ENCODE data around the gene CHADL.

Gene CHADL

GRCh38 chr22:41223535-41223934 lies 17.2 kb downstream of the CHADL start:
- Histone ChIP-seq H3K27me3 (replicated peaks; ENCODE audit: control insufficient read depth, insufficient read depth, low read length) (no peaks in the 10 kb centered on the region), H3K9me3 (ENCODE audit: control insufficient read depth, low read length) (no peaks in the 10 kb centered on the region), H3K9ac (ENCODE audit: low read length) (no peak overlapping the region), H3K4me3 (ENCODE audit: low read length) (no peak overlapping the region), H3K36me3 (ENCODE audit: control insufficient read depth, insufficient read depth, low read length, severe bottlenecking) (peaks cover 65% of the 10 kb centered on the region), H3K4me1 (ENCODE audit: control insufficient read depth, insufficient read depth, low read length) (peaks cover 4% of the 10 kb centered on the region)
- DNase-seq (ENCODE audit: low read depth) = no peak

DNA sequence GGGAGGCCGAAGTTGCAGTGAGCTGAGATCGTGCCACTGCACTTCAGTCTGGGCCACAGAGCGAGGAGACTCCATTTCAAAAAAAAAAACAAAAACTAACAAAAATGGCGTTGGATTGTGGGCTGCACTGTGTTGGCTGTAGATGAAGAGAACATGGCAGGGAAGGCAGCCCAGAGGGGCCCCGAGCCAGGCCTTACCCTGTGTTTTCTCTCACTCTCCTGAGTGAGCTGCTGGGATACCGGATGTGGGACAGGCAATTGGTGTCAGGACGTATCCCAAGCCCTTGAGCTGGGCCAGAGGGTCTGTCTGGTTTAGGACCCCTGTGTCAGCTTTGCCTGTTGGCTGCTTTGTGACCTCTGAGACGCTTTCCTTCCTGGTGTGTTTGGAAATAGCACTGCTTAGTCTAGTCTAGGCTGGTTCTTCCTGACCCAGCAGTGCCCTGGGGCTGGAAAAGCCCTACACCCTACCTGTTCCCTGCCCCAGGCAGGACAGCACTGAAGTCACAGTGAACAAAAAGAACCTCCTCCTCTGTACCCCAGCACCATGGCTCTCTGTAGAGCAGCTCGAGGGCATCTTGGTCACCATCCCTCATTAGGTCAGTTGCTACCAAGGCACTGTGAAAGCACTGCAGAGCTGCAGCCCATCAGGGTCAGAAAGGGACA lies 17.8 kb downstream of the CHADL start:
- Histone ChIP-seq H3K9me3 (ENCODE audit: control insufficient read depth, low read length) (no peaks in the 10 kb centered on the region), H3K4me3 (ENCODE audit: low read length) (no peak overlapping the region), H3K36me3 (ENCODE audit: control insufficient read depth, insufficient read depth, low read length, severe bottlenecking) (peaks cover 62% of the 10 kb centered on the region), H3K9ac (ENCODE audit: low read length) (no peak overlapping the region), H3K27me3 (replicated peaks; ENCODE audit: control insufficient read depth, insufficient read depth, low read length) (no peaks in the 10 kb centered on the region), H3K4me1 (ENCODE audit: control insufficient read depth, insufficient read depth, low read length) (peaks cover 5% of the 10 kb centered on the region)
- DNase-seq (ENCODE audit: low read depth) = no peak

- peaks cover 38% of the 10 kb centered on the region for H3K36me3 ChIP-seq (ENCODE audit: control insufficient read depth, insufficient read depth, low read length, severe bottlenecking)
- H3K4me3 ChIP-seq (ENCODE audit: low read length) = peak overlapping the region; percentile 68
- H3K27me3 ChIP-seq (replicated peaks; ENCODE audit: control insufficient read depth, insufficient read depth, low read length) = no peaks in the 10 kb centered on the region
- H3K9me3 ChIP-seq (ENCODE audit: control insufficient read depth, low read length) = no peaks in the 10 kb centered on the region
- peak overlapping the region; percentile 76 for H3K9ac ChIP-seq (ENCODE audit: low read length)
- DNase-seq (ENCODE audit: low read depth) = peak; percentile 91
- peaks cover 22% of the 10 kb centered on the region for H3K4me1 ChIP-seq (ENCODE audit: control insufficient read depth, insufficient read depth, low read length)
Measured at GRCh38 chr22:41217553-41218157, 23.1 kb downstream of the CHADL start.

DNA sequence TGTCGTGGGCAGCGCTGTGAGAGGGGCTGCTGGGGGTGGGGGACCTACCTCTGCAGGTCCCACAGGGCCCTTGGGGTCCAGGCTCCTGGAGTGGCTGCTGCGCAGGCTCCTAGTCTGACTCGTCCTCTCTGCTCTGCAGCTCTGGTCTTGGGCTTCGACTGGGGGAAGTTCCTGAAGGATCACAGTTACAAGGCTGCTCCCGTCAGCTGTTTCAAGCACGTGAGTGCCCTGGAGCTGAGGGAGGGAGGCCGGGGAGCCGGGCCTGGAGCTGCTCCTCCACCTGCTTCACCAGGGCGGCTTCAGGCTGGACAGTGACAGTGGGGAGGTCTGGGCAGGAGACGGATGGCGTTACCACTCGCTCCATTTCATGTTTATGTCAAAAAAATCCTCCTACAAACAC lies 23.7 kb downstream of the CHADL start:
- H3K9me3 ChIP-seq (ENCODE audit: control insufficient read depth, low read length) = no peaks in the 10 kb centered on the region
- H3K36me3 ChIP-seq (ENCODE audit: control insufficient read depth, insufficient read depth, low read length, severe bottlenecking) = peaks cover 35% of the 10 kb centered on the region
- H3K4me1 ChIP-seq (ENCODE audit: control insufficient read depth, insufficient read depth, low read length) = peaks cover 22% of the 10 kb centered on the region
- H3K9ac ChIP-seq (ENCODE audit: low read length) = peak overlapping the region; percentile 76
- H3K27me3 ChIP-seq (replicated peaks; ENCODE audit: control insufficient read depth, insufficient read depth, low read length) = no peaks in the 10 kb centered on the region
- no peak for DNase-seq (ENCODE audit: low read depth)
- peak overlapping the region; percentile 68 for H3K4me3 ChIP-seq (ENCODE audit: low read length)

DNA sequence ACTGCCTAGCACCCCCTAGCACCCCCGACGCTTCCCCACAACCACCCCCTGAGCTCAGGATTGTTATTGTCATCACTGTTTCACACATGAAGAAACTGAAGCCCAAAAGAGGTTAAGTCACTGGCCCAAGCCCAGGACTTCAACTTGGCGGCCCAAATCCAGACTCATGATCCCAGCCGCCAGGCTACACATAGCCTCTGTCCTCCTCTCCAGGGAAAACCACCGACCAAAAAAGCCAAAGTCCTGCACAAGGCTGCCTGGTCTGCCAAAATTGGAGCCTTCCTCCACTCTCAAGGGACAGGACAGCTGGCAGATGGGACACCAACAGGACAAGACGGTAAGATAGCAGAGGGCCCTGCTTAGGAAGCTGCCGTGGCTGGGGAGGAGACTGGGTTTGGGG lies 24.8 kb downstream of the CHADL start:
- Histone ChIP-seq H3K4me3 (ENCODE audit: low read length) (peak overlapping the region; percentile 68), H3K27me3 (replicated peaks; ENCODE audit: control insufficient read depth, insufficient read depth, low read length) (no peaks in the 10 kb centered on the region), H3K9ac (ENCODE audit: low read length) (peak overlapping the region; percentile 2), H3K4me1 (ENCODE audit: control insufficient read depth, insufficient read depth, low read length) (peaks cover 22% of the 10 kb centered on the region), H3K9me3 (ENCODE audit: control insufficient read depth, low read length) (no peaks in the 10 kb centered on the region), H3K36me3 (ENCODE audit: control insufficient read depth, insufficient read depth, low read length, severe bottlenecking) (peaks cover 32% of the 10 kb centered on the region)
- no peak for DNase-seq (ENCODE audit: low read depth)

GRCh38 chr22:41215409-41215808 lies 25.3 kb downstream of the CHADL start:
- peaks cover 34% of the 10 kb centered on the region for H3K36me3 ChIP-seq (ENCODE audit: control insufficient read depth, insufficient read depth, low read length, severe bottlenecking)

GRCh38 chr22:41206719-41207118 lies 34.0 kb downstream of the CHADL start:
- Histone ChIP-seq H3K36me3 (ENCODE audit: control insufficient read depth, insufficient read depth, low read length, severe bottlenecking) (peaks cover 29% of the 10 kb centered on the region), H3K4me3 (ENCODE audit: low read length) (no peak overlapping the region), H3K27me3 (replicated peaks; ENCODE audit: control insufficient read depth, insufficient read depth, low read length) (peaks cover 8% of the 10 kb centered on the region), H3K9ac (ENCODE audit: low read length) (no peak overlapping the region), H3K4me1 (ENCODE audit: control insufficient read depth, insufficient read depth, low read length) (peaks cover 7% of the 10 kb centered on the region), H3K9me3 (ENCODE audit: control insufficient read depth, low read length) (no peaks in the 10 kb centered on the region)
- no peak for DNase-seq (ENCODE audit: low read depth)

More at GRCh38 chr22:41215409-41215808, 25.3 kb downstream of the CHADL start:
- H3K4me3 ChIP-seq (ENCODE audit: low read length) = peak overlapping the region; percentile 68
- no peaks in the 10 kb centered on the region for H3K9me3 ChIP-seq (ENCODE audit: control insufficient read depth, low read length)
- no peak for DNase-seq (ENCODE audit: low read depth)
- H3K9ac ChIP-seq (ENCODE audit: low read length) = no peak overlapping the region
- H3K27me3 ChIP-seq (replicated peaks; ENCODE audit: control insufficient read depth, insufficient read depth, low read length) = no peaks in the 10 kb centered on the region
- H3K4me1 ChIP-seq (ENCODE audit: control insufficient read depth, insufficient read depth, low read length) = peaks cover 22% of the 10 kb centered on the region

- peak within 1 kb of the TSS; percentile 97 for H3K9ac ChIP-seq (ENCODE audit: low read length)
- DNase-seq (ENCODE audit: low read depth) = peak; percentile 99
- peaks cover 14% of the 10 kb centered on the region for H3K27me3 ChIP-seq (replicated peaks; ENCODE audit: control insufficient read depth, insufficient read depth, low read length)
- peaks cover 21% of the 10 kb centered on the region for H3K36me3 ChIP-seq (ENCODE audit: control insufficient read depth, insufficient read depth, low read length, severe bottlenecking)
- H3K4me3 ChIP-seq (ENCODE audit: low read length) = peak within 1 kb of the TSS; percentile 99
- H3K4me1 ChIP-seq (ENCODE audit: control insufficient read depth, insufficient read depth, low read length) = peaks cover 7% of the 10 kb centered on the region
- no peaks in the 10 kb centered on the region for H3K9me3 ChIP-seq (ENCODE audit: control insufficient read depth, low read length)
Measured at GRCh38 chr22:41204992-41205900, 35.5 kb downstream of the CHADL start, which contains the start of gene L3MBTL2. Gene L3MBTL2 (plus strand): TSS chr22:41205312. CDS start chr22:41205363, 51 bp downstream.

DNA sequence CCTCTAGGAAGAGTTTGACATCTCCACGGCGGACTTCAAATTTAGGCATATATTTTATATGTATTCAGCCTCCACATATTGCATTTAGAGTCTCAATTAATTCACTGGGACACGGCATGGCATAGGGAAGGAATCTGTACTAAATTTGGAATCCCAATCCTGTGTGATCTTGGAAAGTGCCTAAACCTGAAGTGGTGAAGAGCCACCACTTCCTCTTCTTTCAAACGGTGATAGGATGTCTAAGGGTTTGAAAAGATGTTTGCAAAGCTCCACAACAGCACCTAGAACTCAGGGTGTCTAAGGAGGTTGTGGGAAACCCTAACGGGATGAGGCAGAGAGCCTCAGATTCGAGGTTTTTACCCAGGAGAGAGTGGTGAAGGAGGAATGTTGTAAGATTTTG lies 36.7 kb downstream of the CHADL start:
- peaks cover 14% of the 10 kb centered on the region for H3K27me3 ChIP-seq (replicated peaks; ENCODE audit: control insufficient read depth, insufficient read depth, low read length)
- peaks cover 11% of the 10 kb centered on the region for H3K36me3 ChIP-seq (ENCODE audit: control insufficient read depth, insufficient read depth, low read length, severe bottlenecking)

GRCh38 chr22:41203118-41203517 lies 37.6 kb downstream of the CHADL start:
- peaks cover 2% of the 10 kb centered on the region for H3K36me3 ChIP-seq (ENCODE audit: control insufficient read depth, insufficient read depth, low read length, severe bottlenecking)
- H3K4me1 ChIP-seq (ENCODE audit: control insufficient read depth, insufficient read depth, low read length) = peaks cover 9% of the 10 kb centered on the region
- no peaks in the 10 kb centered on the region for H3K9me3 ChIP-seq (ENCODE audit: control insufficient read depth, low read length)
- peaks cover 14% of the 10 kb centered on the region for H3K27me3 ChIP-seq (replicated peaks; ENCODE audit: control insufficient read depth, insufficient read depth, low read length)
- H3K4me3 ChIP-seq (ENCODE audit: low read length) = no peak overlapping the region
- H3K9ac ChIP-seq (ENCODE audit: low read length) = no peak overlapping the region
- no peak for DNase-seq (ENCODE audit: low read depth)

More for the DNA sequence above, 36.7 kb downstream of the CHADL start:
- Histone ChIP-seq H3K4me1 (ENCODE audit: control insufficient read depth, insufficient read depth, low read length) (peaks cover 7% of the 10 kb centered on the region), H3K9ac (ENCODE audit: low read length) (no peak overlapping the region), H3K9me3 (ENCODE audit: control insufficient read depth, low read length) (no peaks in the 10 kb centered on the region), H3K4me3 (ENCODE audit: low read length) (no peak overlapping the region)
- no peak for DNase-seq (ENCODE audit: low read depth)

GRCh38 chr22:41201141-41201540 lies 39.6 kb downstream of the CHADL start:
- H3K4me1 ChIP-seq (ENCODE audit: control insufficient read depth, insufficient read depth, low read length) = peaks cover 13% of the 10 kb centered on the region
- H3K36me3 ChIP-seq (ENCODE audit: control insufficient read depth, insufficient read depth, low read length, severe bottlenecking) = no peaks in the 10 kb centered on the region
- no peak overlapping the region for H3K4me3 ChIP-seq (ENCODE audit: low read length)
- peaks cover 16% of the 10 kb centered on the region for H3K27me3 ChIP-seq (replicated peaks; ENCODE audit: control insufficient read depth, insufficient read depth, low read length)
- no peak for DNase-seq (ENCODE audit: low read depth)
- H3K9me3 ChIP-seq (ENCODE audit: control insufficient read depth, low read length) = no peaks in the 10 kb centered on the region
- no peak overlapping the region for H3K9ac ChIP-seq (ENCODE audit: low read length)
